NCI-H1694 treated with DMSO at 0.1 percent for 48 hours (cell line): ENCODE data around the gene TFR2.

Source experiments
- DNase-seq: peaks from one replicate; lab custom pipeline; 2025; lab: John Stamatoyannopoulos, UW

Gene TFR2

GRCh38 chr7:100654908-100655831 is 13.8 kb upstream of the TFR2 start:
- DNase-seq: no peak

- no peak for DNase-seq
These were observed 8.6 kb upstream of the TFR2 start for GRCh38 chr7:100649826-100650565.

GRCh38 chr7:100642534-100642907 is 1.2 kb upstream of the TFR2 start:
- DNase-seq: no peak

- no peak for DNase-seq
These were observed 645 bp upstream of the TFR2 start for GRCh38 chr7:100641860-100642533.

- DNase-seq: no peak
These were observed 573 bp downstream of the TFR2 start for GRCh38 chr7:100640517-100641440.

GRCh38 chr7:100639995-100640516 is 1.3 kb downstream of the TFR2 start:
- no peak for DNase-seq

- peak; percentile 53 for DNase-seq
These were observed 8.2 kb downstream of the TFR2 start for GRCh38 chr7:100632951-100633717.

GRCh38 chr7:100630066-100630465 is 11.3 kb downstream of the TFR2 start:
- DNase-seq: no peak

GRCh38 chr7:100629117-100629716 is 12.1 kb downstream of the TFR2 start:
- DNase-seq: no peak

- DNase-seq: no peak
These were observed 14.2 kb downstream of the TFR2 start for GRCh38 chr7:100627238-100627549.

- DNase-seq: peak; percentile 69
These were observed 14.7 kb downstream of the TFR2 start for GRCh38 chr7:100626530-100627237.

GRCh38 chr7:100626055-100626454 is 15.3 kb downstream of the TFR2 start:
- no peak for DNase-seq

GRCh38 chr7:100623951-100624824 is 17.2 kb downstream of the TFR2 start:
- DNase-seq: no peak

- DNase-seq: no peak
These were observed 19.8 kb downstream of the TFR2 start for GRCh38 chr7:100621554-100621953.

GRCh38 chr7:100620804-100621203 is 20.5 kb downstream of the TFR2 start:
- no peak for DNase-seq

GRCh38 chr7:100620239-100620638 is 21.1 kb downstream of the TFR2 start:
- DNase-seq: no peak

GRCh38 chr7:100614308-100614861 is 27.0 kb downstream of the TFR2 start:
- DNase-seq: no peak
